Smooth muscle cell (in vitro differentiated cells): ENCODE results near the gene SH3BP1. TPM values are rescaled to one million over a fixed set of nuclear protein-coding genes. Genes with fewer than 3 reads are reported as not detected.
A peak's percentile ranks its signal among the peaks of the same experiment; 100 is the strongest.

ENCODE experiments used
- DNase-seq: peaks from one replicate; lab custom pipeline; 2025; ENCODE audit not compliant: unreplicated experiment; lab: John Stamatoyannopoulos, UW
- H2AFZ ChIP-seq: fragments of 200-600 bp; sonication (generic); 2 replicates; pipeline ENCODE4 v1.6.0; 2016; ENCODE audit warnings: antibody characterized with exemption, low read depth, mild to moderate bottlenecking
- H3F3A ChIP-seq: fragments of 200-600 bp; sonication (generic); 2 replicates; pipeline ENCODE4 v1.6.0; 2017; ENCODE audit warnings: antibody characterized with exemption, low read depth
- H3K27ac ChIP-seq: fragments of 200-600 bp; sonication (generic); 2 replicates; pipeline ENCODE4 v1.5.1; 2016; ENCODE audit warnings: low read depth, mild to moderate bottlenecking
- H3K27me3 ChIP-seq: fragments of 200-600 bp; sonication (generic); 2 replicates; pipeline ENCODE4 v1.6.1; 2016; ENCODE audit warnings: low read depth, mild to moderate bottlenecking
- H3K36me3 ChIP-seq: fragments of 200-600 bp; sonication (generic); 2 replicates; pipeline ENCODE4 v1.5.1; 2016; ENCODE audit warnings: low read depth
- H3K4me1 ChIP-seq: fragments of 200-600 bp; sonication (generic); 2 replicates; pipeline ENCODE4 v1.5.1; 2016; ENCODE audit warnings: low read depth
- H3K4me2 ChIP-seq: fragments of 200-600 bp; sonication (generic); 2 replicates; pipeline ENCODE4 v1.6.0; 2016; ENCODE audit warnings: mild to moderate bottlenecking
- H3K4me3 ChIP-seq: fragments of 200-600 bp; sonication (generic); 2 replicates; pipeline ENCODE4 v1.5.1; 2016; ENCODE audit warnings: mild to moderate bottlenecking
- H3K79me2 ChIP-seq: fragments of 200-600 bp; sonication (generic); 2 replicates; pipeline ENCODE4 v1.6.0; 2016; ENCODE audit warnings: low read depth, mild to moderate bottlenecking
- H3K9ac ChIP-seq: fragments of 200-600 bp; sonication (generic); 2 replicates; pipeline ENCODE4 v1.6.0; 2016; ENCODE audit warnings: low read depth
- H3K9me3 ChIP-seq: fragments of 200-600 bp; sonication (generic); replicated peaks from 2 replicates; pipeline ENCODE4 v1.5.1; 2016; ENCODE audit warnings: low read depth
- H4K20me1 ChIP-seq: fragments of 200-600 bp; sonication (generic); 2 replicates; pipeline ENCODE4 v1.6.0; 2016; ENCODE audit warnings: low read depth
- CTCF ChIP-seq: fragments of 200-600 bp; sonication (generic); IDR thresholded peaks from 2 replicates; pipeline ENCODE4 v1.5.1; 2017; ENCODE audit warnings: borderline replicate concordance, mild to moderate bottlenecking, antibody characterized with exemption; ENCODE audit not compliant: insufficient read depth, poor library complexity, severe bottlenecking
- WGBS: methylation state at CpG from one replicate; pipeline ENCODE4 v1.1.7; 2016; ENCODE audit warnings: low lambda C conversion rate; 5-methylcytosine and 5-hydroxymethylcytosine counted together
- polyA plus RNA-seq: library from polyadenylated mRNA; unstranded; fragments of >200 nt; fragmentation: Nextera tagmentation; extraction: Ambion mirVana; gene quantifications from 2 replicates; pipeline ENCODE4 v1.2.1, GENCODE V29; 2016
- total RNA-seq: library from RNA; depleted of rRNA; stranded (reverse); fragments of >200 nt; gene quantifications from 2 replicates; pipeline ENCODE4 v1.2.3, GENCODE V29; 2014

SH3BP1 gene
- total and polyA plus RNA-seq, 2 experiments from 2014 or later: 16.6 to 20.4 TPM

GRCh38 chr22:37627545-37627944 lies 11.9 kb upstream of the SH3BP1 start:
- Histone ChIP-seq H2AFZ (no peak overlapping the region), H3K9ac (no peak overlapping the region), H3K27me3 (no peaks in the 10 kb centered on the region), H3K4me1 (no peaks in the 10 kb centered on the region), H3K9me3 (no peaks in the 10 kb centered on the region), H3K27ac (peak overlapping the region; percentile 73), H3K36me3 (no peaks in the 10 kb centered on the region), H3F3A (no peaks in the 10 kb centered on the region), H3K79me2 (no peaks in the 10 kb centered on the region), H4K20me1 (peaks cover 6% of the 10 kb centered on the region), H3K4me2 (peak overlapping the region; percentile 4), H3K4me3 (no peak overlapping the region)
- TF ChIP-seq CTCF: no peak
- 89% methylated on average over 6 of the region's 6 CpGs for WGBS
- DNase-seq: no peak

- no peak for DNase-seq
- Histone ChIP-seq H3K27me3 (no peaks in the 10 kb centered on the region), H2AFZ (no peak overlapping the region), H3K27ac (no peak overlapping the region), H3K4me1 (peaks cover 9% of the 10 kb centered on the region), H3K4me3 (no peak overlapping the region), H3K36me3 (no peaks in the 10 kb centered on the region), H3K9me3 (no peaks in the 10 kb centered on the region), H4K20me1 (peaks cover 6% of the 10 kb centered on the region), H3K79me2 (no peaks in the 10 kb centered on the region), H3K4me2 (no peak overlapping the region), H3K9ac (no peak overlapping the region), H3F3A (no peaks in the 10 kb centered on the region)
- WGBS: 95% methylated on average over 8 of the region's 8 CpGs
- no peak for TF ChIP-seq CTCF
Observed at GRCh38 chr22:37628830-37629229, 10.6 kb upstream of the SH3BP1 start.

- no peak overlapping the region for H3K4me3 ChIP-seq
- no peak overlapping the region for H3K9ac ChIP-seq
- H3K36me3 ChIP-seq: no peaks in the 10 kb centered on the region
- H3K79me2 ChIP-seq: no peaks in the 10 kb centered on the region
- H3K4me2 ChIP-seq: no peak overlapping the region
- H3K27ac ChIP-seq: no peak overlapping the region
- H4K20me1 ChIP-seq: peaks cover 6% of the 10 kb centered on the region
- H3F3A ChIP-seq: peaks cover under 1% of the 10 kb centered on the region
- H3K4me1 ChIP-seq: peaks cover 18% of the 10 kb centered on the region
- 96% methylated on average over 10 of the region's 10 CpGs for WGBS
- no peak for DNase-seq
- no peak for TF ChIP-seq CTCF
- no peaks in the 10 kb centered on the region for H3K27me3 ChIP-seq
- no peaks in the 10 kb centered on the region for H3K9me3 ChIP-seq
- no peak overlapping the region for H2AFZ ChIP-seq
Observed at GRCh38 chr22:37629928-37630327, 9.5 kb upstream of the SH3BP1 start.

DNA sequence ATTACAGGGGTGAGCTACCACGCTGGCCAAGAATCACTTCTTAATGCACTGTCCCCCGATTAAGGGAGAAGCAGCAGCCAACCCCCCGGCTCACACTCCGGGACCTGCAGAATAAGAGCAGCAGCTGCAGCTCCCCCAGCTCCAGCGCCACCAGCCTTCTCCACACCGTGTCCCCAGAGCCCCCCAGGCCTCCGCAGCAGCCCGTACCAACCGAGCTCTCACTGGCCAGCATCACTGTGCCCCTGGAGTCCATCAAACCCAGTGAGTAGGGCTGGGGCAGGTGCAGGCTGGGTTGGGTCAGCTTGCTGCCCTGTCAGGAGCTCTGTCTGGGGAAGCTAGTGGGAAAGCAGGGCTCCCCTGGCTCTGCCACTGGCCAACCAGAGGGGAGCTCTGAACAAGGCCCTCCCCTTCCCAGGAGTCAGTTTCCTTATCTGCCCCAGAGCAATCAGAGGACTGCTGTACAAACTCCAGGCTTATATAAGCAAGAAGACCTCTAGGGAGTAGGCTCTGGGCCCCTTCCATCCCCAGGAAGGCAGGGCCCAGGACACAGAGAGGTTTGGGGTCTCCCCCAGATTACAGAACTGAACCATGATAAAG lies 8.5 kb upstream of the SH3BP1 start:
- no peaks in the 10 kb centered on the region for H3K9me3 ChIP-seq
- H3K79me2 ChIP-seq: no peaks in the 10 kb centered on the region
- WGBS: 90% methylated on average over 9 of the region's 9 CpGs
- no peak overlapping the region for H3K4me2 ChIP-seq
- DNase-seq: no peak
- no peaks in the 10 kb centered on the region for H3K36me3 ChIP-seq
- peaks cover 18% of the 10 kb centered on the region for H3K4me1 ChIP-seq
- peaks cover 5% of the 10 kb centered on the region for H3F3A ChIP-seq
- H3K4me3 ChIP-seq: no peak overlapping the region
- H3K9ac ChIP-seq: no peak overlapping the region
- H3K27me3 ChIP-seq: no peaks in the 10 kb centered on the region
- H2AFZ ChIP-seq: no peak overlapping the region
- H4K20me1 ChIP-seq: peaks cover 6% of the 10 kb centered on the region
- no peak for TF ChIP-seq CTCF
- H3K27ac ChIP-seq: no peak overlapping the region
